GM18508 (cell line): Measurements from ENCODE around the gene DNAL4.

Experiments
- ATAC-seq: cut with Tn5 transposase; IDR thresholded peaks from one replicate; pipeline ENCODE4 v1.9.1; 2021; ENCODE audit warnings: moderate number of reproducible peaks; ENCODE audit not compliant: insufficient read depth, unreplicated experiment

The DNAL4 gene

DNA sequence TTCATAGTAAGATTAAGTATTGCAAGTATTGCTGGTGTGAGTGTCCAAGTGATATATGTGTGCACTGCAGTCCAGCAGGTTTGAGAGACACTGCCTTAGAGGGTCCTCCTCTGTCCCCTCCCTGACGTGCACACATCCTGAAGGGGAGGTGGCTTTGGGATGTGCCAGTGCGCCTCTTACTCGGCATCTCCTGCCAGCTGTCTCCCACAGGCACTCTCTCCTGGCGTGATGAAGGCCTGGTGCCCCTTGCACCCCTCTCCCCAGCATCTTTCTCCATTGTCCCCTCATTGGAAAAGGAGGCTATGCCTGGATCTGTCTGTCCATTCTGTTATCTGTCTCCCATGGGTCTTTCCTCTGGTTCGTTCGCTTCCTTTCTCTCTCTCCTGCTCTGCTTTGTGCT lies 64.0 kb downstream of the DNAL4 start:
- ATAC-seq: no peak

DNA sequence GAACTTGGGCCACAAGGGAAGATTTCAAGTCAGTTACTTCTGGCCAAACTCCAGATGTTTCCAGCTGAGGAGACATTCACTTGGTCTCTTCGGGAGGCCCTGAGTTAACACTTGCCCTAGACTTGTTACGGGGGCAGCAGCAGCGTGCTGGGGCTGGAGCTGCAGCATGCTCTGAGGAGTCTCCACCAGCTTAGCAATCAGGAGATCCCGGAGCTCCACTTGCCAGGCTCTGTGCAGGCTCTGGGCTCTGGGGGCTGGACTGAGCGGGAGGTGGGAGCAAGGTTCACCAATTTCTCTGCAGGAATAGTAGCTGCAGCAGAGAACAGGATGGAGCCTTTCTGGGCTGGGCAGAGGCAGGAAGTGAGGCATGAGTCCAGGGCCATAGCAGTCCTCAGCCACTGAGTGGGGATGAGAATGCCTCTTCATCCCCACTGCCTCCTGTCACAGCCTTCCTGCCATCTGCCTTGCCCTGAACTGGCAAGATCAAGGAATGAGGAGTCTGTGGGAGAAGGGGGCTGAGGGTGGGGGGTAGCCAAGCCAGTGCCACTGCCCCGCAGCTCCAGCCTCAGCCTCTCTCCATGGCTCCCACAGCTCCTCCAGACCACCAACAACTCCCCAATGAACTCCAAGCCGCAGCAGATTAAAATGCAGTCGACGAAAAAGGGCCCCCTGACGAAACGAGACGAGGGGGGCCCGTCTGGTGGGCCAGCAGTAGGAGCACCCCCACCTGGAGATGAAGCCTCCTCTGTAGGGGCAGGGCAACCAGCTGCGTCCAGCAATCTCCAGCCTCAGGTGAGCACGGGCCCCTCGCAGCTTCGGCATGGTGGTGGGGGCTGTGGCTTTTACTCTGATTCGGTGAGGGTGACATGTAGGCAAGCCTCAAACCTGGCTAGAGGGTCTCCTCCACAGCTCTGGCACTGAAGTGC lies 64.8 kb downstream of the DNAL4 start:
- no peak for ATAC-seq
